Small intestine (tissue), 7 donors: ENCODE measurements around the gene CAPN11. TPM values are rescaled to one million over a fixed set of nuclear protein-coding genes. Genes with fewer than 3 reads are reported as not detected.
"Not testable (repeated sequence)": the region's sequence is repeated elsewhere in the genome, so short reads cannot be mapped to it uniquely, and the experiment has no call there.

Source experiments
- DNase-seq, 2 donors: peaks; one replicate each; pipeline versions ENCODE4 v3.0.0 to v3.0.0-alpha.2; 2013
- FAIRE-seq: peaks from 2 replicates; lab custom pipeline; 2012; peaks lifted over from hg19 to GRCh38; lab: Jason Lieb, UNC
- H3K27ac ChIP-seq, 3 donors: one replicate each; pipeline ENCODE4 v1.5.1; 2013; ENCODE audit warnings: low read length in 2 of 3, mild to moderate bottlenecking in 2 of 3, control low read depth in 1 of 3, inconsistent platforms in 1 of 3, low read depth in 1 of 3, moderate library complexity in 1 of 3
- H3K27me3 ChIP-seq, 3 donors: one replicate each; pipeline ENCODE4 v1.6.1; 2013; ENCODE audit warnings: low read length in 3 of 3, inconsistent platforms in 1 of 3; ENCODE audit not compliant: control insufficient read depth in 3 of 3, insufficient read depth in 3 of 3
- H3K36me3 ChIP-seq, 3 donors: one replicate each; pipeline ENCODE4 v1.6.1; 2013; ENCODE audit warnings: low read length in 3 of 3, inconsistent platforms in 1 of 3, low read depth in 1 of 3, mild to moderate bottlenecking in 1 of 3, moderate library complexity in 1 of 3; ENCODE audit not compliant: control insufficient read depth in 3 of 3, insufficient read depth in 2 of 3
- H3K4me1 ChIP-seq, 3 donors: one replicate each; pipeline ENCODE4 v1.6.1; 2013; ENCODE audit warnings: low read length in 2 of 3, inconsistent platforms in 1 of 3, low read depth in 1 of 3, mild to moderate bottlenecking in 1 of 3, moderate library complexity in 1 of 3; ENCODE audit not compliant: control insufficient read depth in 3 of 3, insufficient read depth in 2 of 3
- H3K4me3 ChIP-seq, 3 donors: one replicate each; pipeline ENCODE4 v1.5.1; 2013; ENCODE audit warnings: low read length in 3 of 3, control low read depth in 1 of 3, inconsistent platforms in 1 of 3, low read depth in 1 of 3, mild to moderate bottlenecking in 1 of 3, moderate library complexity in 1 of 3
- H3K9me3 ChIP-seq, 2 donors: one replicate each; pipeline ENCODE4 v1.6.1; 2013; ENCODE audit warnings: low read depth in 1 of 2, low read length in 1 of 2; ENCODE audit not compliant: control insufficient read depth in 2 of 2, insufficient read depth in 1 of 2
- WGBS, 3 donors: extraction: QIAGEN DNeasy Blood & Tissue Kit; methylation state at CpG; one replicate each; pipeline ENCODE4 v1.1.7; 2013; 5-methylcytosine and 5-hydroxymethylcytosine counted together
- polyA plus RNA-seq, 4 donors: library from polyadenylated mRNA; stranded (reverse) in 3 of 4; unstranded in 1 of 4; fragments of 200-250 nt in 3 of 4; fragments of 120-200 nt in 1 of 4; gene quantifications; one replicate each; pipeline versions ENCODE4 v1.2.1 to v1.2.3, GENCODE V29; 2013
- donor health status: healthy with polysubstance abuse.
- donor health status: control.
- donor health status: control.
- donor health status: Bipolar disorder and iron deficiency.
- donor health status: healthy.

The CAPN11 gene
- polyA plus RNA-seq, 4 donors, result 0.18 TPM; not detected in 3

- H3K9me3 ChIP-seq, FAIRE-seq, H3K27ac ChIP-seq, H3K36me3 ChIP-seq, H3K4me3 ChIP-seq, DNase-seq, H3K27me3 ChIP-seq, H3K4me1 ChIP-seq: not testable (repeated sequence)
- WGBS, 3 donors, result 68 to 84% (median 79%) methylated on average over 11 of the region's 11 CpGs
Observed at GRCh38 chr6:44196351-44196750, 37.7 kb downstream of the CAPN11 start.

- Histone ChIP-seq H3K4me3 (no peak overlapping the region), H3K9me3 (no peaks in the 10 kb centered on the region), H3K27ac (no peak overlapping the region), H3K4me1 (peaks cover 0 to 20% (median 0%) of the 10 kb centered on the region in 3 donors), H3K27me3 (no peaks in the 10 kb centered on the region), H3K36me3 (no peaks in the 10 kb centered on the region)
- no peak for DNase-seq
- 82 to 89% (median 85%) methylated on average over 3 of the region's 3 CpGs for WGBS, 3 donors
- FAIRE-seq, result no peak
Observed at GRCh38 chr6:44198684-44199083, 40.1 kb downstream of the CAPN11 start.

- no peak for DNase-seq
- no peaks in the 10 kb centered on the region for H3K27me3 ChIP-seq
- no peak overlapping the region for H3K4me3 ChIP-seq
- peaks cover 0 to 20% (median 0%) of the 10 kb centered on the region in 3 donors for H3K4me1 ChIP-seq
- WGBS, 3 donors, result 88 to 93% (median 90%) methylated on average over 4 of the region's 4 CpGs
- H3K27ac ChIP-seq, result no peak overlapping the region
- no peaks in the 10 kb centered on the region for H3K9me3 ChIP-seq
- no peaks in the 10 kb centered on the region for H3K36me3 ChIP-seq
- FAIRE-seq, result no peak
Observed at GRCh38 chr6:44199883-44200282, 41.3 kb downstream of the CAPN11 start.

GRCh38 chr6:44201200-44201599 lies 42.6 kb downstream of the CAPN11 start:
- H3K4me1 ChIP-seq, result peaks cover 0 to 20% (median 0%) of the 10 kb centered on the region in 3 donors
- FAIRE-seq (no peak), DNase-seq (peak; percentile 69 to 87)
- H3K36me3 ChIP-seq, result no peaks in the 10 kb centered on the region
- no peaks in the 10 kb centered on the region for H3K9me3 ChIP-seq
- H3K27me3 ChIP-seq, result no peaks in the 10 kb centered on the region
- H3K4me3 ChIP-seq, result no peak overlapping the region
- 55 to 75% (median 74%) methylated on average over 3 of the region's 3 CpGs for WGBS, 3 donors
- H3K27ac ChIP-seq, result peak overlapping the region in 1 of 3 donors; percentile 23

GRCh38 chr6:44201638-44202303 lies 43.2 kb downstream of the CAPN11 start:
- no peak overlapping the region for H3K4me3 ChIP-seq
- no peaks in the 10 kb centered on the region for H3K9me3 ChIP-seq
- H3K4me1 ChIP-seq, result peaks cover 0 to 20% (median 0%) of the 10 kb centered on the region in 3 donors
- DNase-seq (no peak), FAIRE-seq (no peak)
- H3K27me3 ChIP-seq, result no peaks in the 10 kb centered on the region
- WGBS, 3 donors, result 80 to 87% (median 87%) methylated on average over 11 of the region's 11 CpGs
- peak overlapping the region in 1 of 3 donors; percentile 23 for H3K27ac ChIP-seq
- H3K36me3 ChIP-seq, result no peaks in the 10 kb centered on the region

- Histone ChIP-seq H3K9me3 (no peaks in the 10 kb centered on the region), H3K4me3 (no peak overlapping the region), H3K36me3 (no peaks in the 10 kb centered on the region), H3K27me3 (no peaks in the 10 kb centered on the region), H3K27ac (no peak overlapping the region), H3K4me1 (peaks cover 0 to 20% (median 0%) of the 10 kb centered on the region in 3 donors)
- no peak for FAIRE-seq
- 82 to 85% (median 84%) methylated on average over 4 of the region's 4 CpGs for WGBS, 3 donors
- no peak for DNase-seq
Observed at GRCh38 chr6:44202332-44202971, 43.8 kb downstream of the CAPN11 start.

GRCh38 chr6:44202972-44203750 lies 44.5 kb downstream of the CAPN11 start:
- FAIRE-seq (no peak), DNase-seq (peak; percentile 62 to 66)
- peak overlapping the region in 2 of 3 donors; percentile 24 to 28 for H3K27ac ChIP-seq
- H3K4me3 ChIP-seq, result no peak overlapping the region
- H3K27me3 ChIP-seq, result no peaks in the 10 kb centered on the region
- H3K4me1 ChIP-seq, result peaks cover 0 to 20% (median 0%) of the 10 kb centered on the region in 3 donors
- 80 to 87% (median 80%) methylated on average over 11 of the region's 11 CpGs for WGBS, 3 donors
- H3K9me3 ChIP-seq, result no peaks in the 10 kb centered on the region
- no peaks in the 10 kb centered on the region for H3K36me3 ChIP-seq

- Histone ChIP-seq H3K9me3 (no peaks in the 10 kb centered on the region), H3K36me3 (no peaks in the 10 kb centered on the region), H3K27ac (no peak overlapping the region), H3K27me3 (no peaks in the 10 kb centered on the region), H3K4me1 (peaks cover 0 to 20% (median 0%) of the 10 kb centered on the region in 3 donors), H3K4me3 (no peak overlapping the region)
- no peak for FAIRE-seq
- peak in 1 of 2 donors; percentile 26 for DNase-seq
- WGBS, 3 donors, result 64 to 82% (median 73%) methylated on average over 6 of the region's 6 CpGs
Observed at GRCh38 chr6:44203955-44204354, 45.3 kb downstream of the CAPN11 start.
